ENCODE results near the gene IRGC.
"Not testable (repeated sequence)": the region's sequence is repeated elsewhere in the genome, so short reads cannot be mapped to it uniquely, and the experiment has no call there.

The IRGC gene

GRCh38 chr19:43748205-43748594 lies 32.3 kb downstream of the IRGC start:
- H3K4me3 ChIP-seq (ENCODE audit: low read depth, low read length) = no peak overlapping the region
- no peak for DNase-seq (ENCODE audit: low read depth)

DNA sequence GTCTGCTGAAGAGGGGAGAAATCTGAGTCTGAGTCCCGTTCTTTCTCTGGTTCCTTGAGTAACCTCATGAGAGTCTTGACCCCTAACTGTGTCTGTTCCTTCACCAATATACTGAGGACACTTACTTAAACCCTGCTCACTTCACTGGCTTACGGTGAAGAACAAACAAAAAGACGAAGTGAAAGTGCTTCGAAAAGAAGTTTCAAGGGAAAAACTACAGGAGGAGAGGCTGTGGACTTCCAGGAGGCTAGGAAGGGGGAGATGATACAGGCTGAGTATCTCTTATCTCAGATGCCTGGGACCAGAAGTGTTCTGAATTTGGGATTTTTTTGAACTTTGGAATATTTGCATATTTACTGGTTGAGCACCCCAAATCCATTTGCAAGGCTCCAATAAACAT lies 32.8 kb downstream of the IRGC start:
- no peak overlapping the region for H3K4me3 ChIP-seq (ENCODE audit: low read depth, low read length)
- DNase-seq (ENCODE audit: low read depth) = no peak

DNA sequence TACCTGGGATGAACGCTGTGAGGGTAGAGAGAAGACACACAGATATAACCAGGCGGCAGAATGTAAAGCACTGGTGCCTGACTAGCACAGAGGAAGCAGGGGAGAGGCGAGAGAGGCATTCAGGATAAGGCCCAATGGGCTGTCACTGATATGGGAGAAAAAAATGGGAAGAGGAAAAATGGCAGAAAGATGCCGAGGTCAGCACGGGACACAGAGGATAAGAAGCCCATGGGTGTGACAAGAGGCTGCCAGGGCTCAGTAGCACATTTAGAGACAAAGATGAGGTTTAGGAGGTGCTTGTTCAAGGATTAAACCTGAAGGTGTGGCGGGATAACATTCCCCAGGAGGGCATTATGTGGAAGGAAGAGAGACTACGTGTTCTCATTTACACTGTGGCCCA lies 33.3 kb downstream of the IRGC start:
- no peak for DNase-seq (ENCODE audit: low read depth)
- H3K4me3 ChIP-seq (ENCODE audit: low read depth, low read length) = no peak overlapping the region

DNA sequence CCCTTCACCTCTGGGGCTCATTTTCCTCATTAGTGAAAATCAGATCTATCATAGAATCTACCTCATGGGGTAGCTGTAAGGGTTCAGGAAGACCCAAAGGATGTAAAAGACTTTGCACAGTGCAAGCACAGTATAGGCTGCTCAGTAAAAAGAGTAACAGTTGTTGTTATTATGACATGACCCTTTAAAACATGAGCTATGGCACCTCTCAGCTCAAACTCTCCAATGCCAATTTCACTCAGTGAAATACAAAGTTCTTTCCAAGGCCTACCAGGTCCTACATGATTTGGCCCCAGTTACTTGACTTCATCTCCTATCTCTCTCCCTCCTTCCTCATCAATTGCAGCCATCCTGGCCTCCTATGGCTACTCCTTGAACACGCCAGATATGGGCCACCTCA lies 34.0 kb downstream of the IRGC start:
- no peak for DNase-seq (ENCODE audit: low read depth)
- no peak overlapping the region for H3K4me3 ChIP-seq (ENCODE audit: low read depth, low read length)

GRCh38 chr19:43751466-43752220 lies 35.8 kb downstream of the IRGC start:
- H3K4me3 ChIP-seq (ENCODE audit: low read depth, low read length) = no peak overlapping the region
- no peak for DNase-seq (ENCODE audit: low read depth)

DNA sequence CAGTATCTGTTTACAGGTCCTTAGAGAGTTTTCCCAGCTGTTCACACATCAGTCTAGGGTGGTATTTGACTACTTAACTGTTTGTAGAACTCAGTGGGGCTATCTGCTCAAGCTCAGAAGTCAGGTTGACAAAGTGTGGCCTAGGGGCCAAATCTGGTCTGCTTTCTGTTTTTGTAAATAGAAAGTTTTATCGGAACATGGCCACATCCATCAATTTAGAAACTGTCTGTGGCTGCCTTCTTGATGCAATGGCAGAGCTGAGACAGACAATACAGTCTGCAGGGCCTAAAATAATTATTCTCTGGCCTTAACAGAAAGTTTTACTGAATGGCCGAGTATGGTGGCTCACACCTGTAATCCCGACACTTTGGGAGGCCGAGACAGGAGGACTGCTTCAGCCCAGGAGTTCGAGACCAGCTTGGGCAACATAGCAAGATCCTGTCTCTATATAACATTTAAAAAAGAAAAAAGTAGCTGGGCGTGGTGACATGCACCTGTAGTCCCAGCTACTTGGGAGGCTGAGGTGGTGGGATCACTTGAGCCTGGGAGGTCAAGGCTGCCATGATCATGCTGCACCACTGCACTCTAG lies 36.5 kb downstream of the IRGC start:
- no peak overlapping the region for H3K4me3 ChIP-seq (ENCODE audit: low read depth, low read length)
- DNase-seq (ENCODE audit: low read depth) = no peak

DNA sequence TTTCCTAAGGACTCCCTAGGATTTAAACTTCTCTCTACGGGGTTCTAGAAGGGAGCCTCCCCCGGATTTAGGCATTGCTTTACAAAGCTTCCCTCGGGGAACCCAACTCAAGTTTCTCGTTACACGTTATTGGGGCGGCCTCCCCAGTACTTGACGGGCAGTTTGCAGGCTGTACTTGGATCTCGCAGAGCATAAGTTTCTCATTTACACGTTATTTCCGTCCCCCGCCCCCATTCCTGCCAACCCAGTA lies 38.3 kb downstream of the IRGC start:
- DNase-seq (ENCODE audit: low read depth) = no peak

DNA sequence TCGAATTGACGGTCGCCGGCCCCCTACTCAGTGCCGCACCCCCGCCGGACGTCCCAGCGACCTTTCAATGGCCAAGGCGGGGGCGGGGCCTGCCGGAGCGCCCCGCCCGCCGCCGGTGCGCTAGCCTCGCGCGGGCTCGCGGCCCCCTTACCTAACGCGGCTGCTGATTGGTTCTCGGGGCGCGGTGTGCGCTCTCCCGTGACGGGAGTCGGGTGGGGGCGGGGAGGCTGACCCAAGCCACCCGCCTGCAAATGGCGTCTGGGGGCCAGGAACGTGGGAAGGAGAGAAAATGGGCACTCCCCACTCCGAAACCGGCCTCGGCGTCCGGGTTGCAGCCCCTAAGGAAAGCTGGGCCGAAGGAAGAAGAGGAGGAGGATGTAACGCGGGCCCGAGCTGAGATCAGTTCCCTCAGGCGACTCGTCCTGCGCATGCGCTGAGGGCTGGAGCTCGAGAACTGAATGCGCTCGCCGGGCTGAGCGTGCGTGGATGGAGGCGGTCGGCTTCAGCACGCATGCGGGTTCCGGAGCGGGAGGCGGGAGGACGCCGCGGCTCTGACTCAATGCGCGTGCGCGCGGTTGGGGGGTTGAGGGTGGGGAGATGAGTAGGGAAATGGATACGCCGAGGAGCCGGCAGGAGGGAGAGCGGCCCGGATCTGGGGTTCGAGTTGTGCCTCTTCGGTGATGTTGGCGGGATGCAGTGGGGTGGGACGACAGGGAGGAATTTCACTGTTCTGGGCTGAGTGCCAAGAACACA lies 38.8 kb downstream of the IRGC start, which contains the start of gene SMG9:
Gene SMG9 (minus strand): TSS at position 460 of the 753 bp plus-strand sequence. CDS start 4,221 bp downstream, outside the sequence.
- peak within 1 kb of the TSS; percentile 84 for H3K4me3 ChIP-seq (ENCODE audit: low read depth, low read length)
- DNase-seq (ENCODE audit: low read depth) = peak; percentile 90

More for the DNA sequence above, 38.3 kb downstream of the IRGC start:
- peak overlapping the region; percentile 84 for H3K4me3 ChIP-seq (ENCODE audit: low read depth, low read length)

DNA sequence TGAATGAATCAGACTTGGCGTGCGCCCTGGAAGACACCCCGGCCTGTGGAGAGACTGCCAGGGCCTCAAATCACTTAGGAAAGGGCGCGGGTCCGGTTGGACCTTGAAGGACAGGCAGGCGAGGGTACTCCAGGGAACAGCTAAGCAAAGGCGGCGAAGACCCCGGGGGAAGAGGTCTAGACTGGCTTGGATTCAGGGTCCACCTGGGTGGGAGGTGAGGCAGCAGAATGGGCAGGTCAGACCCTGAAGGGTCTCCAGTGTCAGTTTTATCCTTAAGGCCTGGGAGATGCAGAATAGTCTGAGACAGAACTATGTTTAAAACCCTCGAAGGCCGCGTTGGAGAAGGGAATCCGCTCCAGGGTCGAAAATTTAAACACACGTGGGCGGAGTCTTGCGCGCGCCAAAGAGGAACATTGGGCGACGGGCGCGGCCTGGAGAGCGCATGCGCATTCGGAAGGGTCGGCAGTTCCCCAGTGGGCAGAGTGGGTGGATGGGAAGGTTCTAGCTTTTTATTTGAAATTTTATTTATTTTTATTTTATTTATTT lies 39.5 kb downstream of the IRGC start:
- H3K4me3 ChIP-seq (ENCODE audit: low read depth, low read length) = peak overlapping the region; percentile 84
- no peak for DNase-seq (ENCODE audit: low read depth)

- no peak for DNase-seq (ENCODE audit: low read depth)
- H3K4me3 ChIP-seq (ENCODE audit: low read depth, low read length) = no peak overlapping the region
These were observed 43.6 kb downstream of the IRGC start for GRCh38 chr19:43759515-43759914.

DNA sequence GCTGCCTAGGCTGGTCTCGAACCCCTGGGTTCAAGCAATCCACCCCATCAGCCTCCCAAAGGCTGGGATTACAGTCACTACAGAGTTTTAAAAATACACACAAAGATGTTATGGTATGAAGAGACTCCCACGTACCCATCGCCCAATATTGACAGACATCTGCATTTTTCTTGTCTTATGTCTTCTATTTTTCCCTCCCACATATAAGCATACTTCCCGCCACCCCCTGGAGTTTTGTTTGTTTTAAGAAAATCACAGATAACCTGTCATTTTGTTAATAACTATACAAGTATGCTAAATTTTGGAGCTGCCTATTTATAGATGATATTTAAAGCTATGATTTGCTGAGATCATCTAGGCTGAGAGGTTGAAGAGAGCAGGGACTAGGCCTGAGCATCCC lies 45.1 kb downstream of the IRGC start:
- DNase-seq (ENCODE audit: low read depth) = no peak
- no peak overlapping the region for H3K4me3 ChIP-seq (ENCODE audit: low read depth, low read length)

GRCh38 chr19:43762814-43763213 lies 46.9 kb downstream of the IRGC start:
- no peak for DNase-seq (ENCODE audit: low read depth)

DNA sequence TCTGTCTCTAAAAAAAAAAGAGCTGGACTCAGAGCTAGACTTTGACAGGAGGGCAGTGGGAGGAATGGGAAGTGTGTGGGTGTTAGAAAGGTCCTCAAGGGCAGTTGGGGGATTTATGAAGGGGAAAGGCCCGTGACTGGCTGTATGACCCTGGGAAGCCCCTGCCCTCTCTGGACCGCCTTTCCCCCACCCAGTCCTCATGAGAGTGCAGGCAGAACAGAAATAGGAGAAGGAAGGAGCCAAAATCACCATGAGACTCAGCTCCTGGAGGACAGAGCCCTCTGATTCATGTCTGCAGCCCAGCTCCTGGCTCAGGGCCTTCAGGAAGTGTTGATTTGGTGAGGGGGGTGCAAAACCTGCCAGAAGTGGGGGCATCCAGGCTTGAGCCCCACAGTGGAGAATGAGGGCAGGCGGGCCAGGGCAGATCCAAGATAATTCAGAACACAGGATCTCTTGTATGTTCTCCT lies 47.6 kb downstream of the IRGC start:
- H3K4me3 ChIP-seq (ENCODE audit: low read depth, low read length) = no peak overlapping the region
- DNase-seq (ENCODE audit: low read depth) = no peak

More at GRCh38 chr19:43762814-43763213, 46.9 kb downstream of the IRGC start:
- no peak overlapping the region for H3K4me3 ChIP-seq (ENCODE audit: low read depth, low read length)

GRCh38 chr19:43764684-43765083 lies 48.8 kb downstream of the IRGC start:
- not testable (repeated sequence) for H3K4me3 ChIP-seq (ENCODE audit: low read depth, low read length); DNase-seq (ENCODE audit: low read depth)

GRCh38 chr19:43765109-43765876 lies 49.4 kb downstream of the IRGC start:
- no peak overlapping the region for H3K4me3 ChIP-seq (ENCODE audit: low read depth, low read length)

GRCh38 chr19:43766755-43767043 lies 50.8 kb downstream of the IRGC start:
- no peak for DNase-seq (ENCODE audit: low read depth)
- H3K4me3 ChIP-seq (ENCODE audit: low read depth, low read length) = no peak overlapping the region

More at GRCh38 chr19:43765109-43765876, 49.4 kb downstream of the IRGC start:
- peak; percentile 85 for DNase-seq (ENCODE audit: low read depth)

- DNase-seq (ENCODE audit: low read depth) = no peak
- H3K4me3 ChIP-seq (ENCODE audit: low read depth, low read length) = no peak overlapping the region
These were observed 51.4 kb downstream of the IRGC start for GRCh38 chr19:43767316-43767715.

GRCh38 chr19:43767818-43768217 lies 51.9 kb downstream of the IRGC start:
- no peak overlapping the region for H3K4me3 ChIP-seq (ENCODE audit: low read depth, low read length)
- DNase-seq (ENCODE audit: low read depth) = no peak

DNA sequence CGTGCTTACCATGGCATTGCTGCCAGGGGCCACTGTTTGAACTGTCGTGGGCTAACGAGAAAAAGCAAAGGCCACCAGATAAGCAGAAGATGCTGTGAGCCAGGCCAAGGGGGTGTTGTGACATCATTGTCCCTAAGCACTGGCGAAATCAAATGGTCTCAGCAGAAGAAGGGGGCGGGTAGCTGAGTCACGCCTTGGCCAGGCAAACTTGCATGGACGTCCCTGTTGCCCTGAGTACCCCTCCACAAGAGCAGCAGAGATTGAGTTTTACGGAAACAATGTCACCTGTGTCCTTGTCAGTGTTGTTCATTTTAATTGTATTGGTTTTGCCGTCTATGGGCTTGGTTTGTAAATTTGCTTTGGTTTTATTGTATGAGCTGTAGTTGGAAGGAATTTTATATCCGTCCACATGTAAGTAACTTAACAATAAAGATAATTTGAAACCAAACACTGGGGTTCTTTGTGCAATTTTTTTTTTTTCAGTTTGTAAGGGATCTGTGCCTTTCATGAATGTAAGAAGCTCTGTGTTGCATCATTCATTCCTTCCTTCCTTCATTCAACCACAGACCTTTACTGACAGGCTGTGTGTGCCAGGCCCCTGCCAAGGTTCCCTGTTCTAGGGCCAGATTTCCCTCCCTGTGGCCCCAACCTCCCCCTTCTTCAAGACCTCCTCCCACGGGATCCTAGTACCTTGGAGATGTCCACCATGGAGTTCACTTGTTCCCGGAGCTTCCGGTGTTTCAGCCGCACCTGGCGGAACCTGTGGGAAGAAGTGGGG lies 52.6 kb downstream of the IRGC start:
- H3K4me3 ChIP-seq (ENCODE audit: low read depth, low read length) = no peak overlapping the region
- no peak for DNase-seq (ENCODE audit: low read depth)
